ENCODE measurements around the gene GEMIN7. TPM values are rescaled to one million over a fixed set of nuclear protein-coding genes. Genes with fewer than 3 reads are reported as not detected.

Gene GEMIN7
- total and polyA plus RNA-seq, 2 of the 13 experiments (the other 11 are each of a cell fraction or from before 2014, with no cell fraction given): 24.1 to 30.6 TPM

DNA sequence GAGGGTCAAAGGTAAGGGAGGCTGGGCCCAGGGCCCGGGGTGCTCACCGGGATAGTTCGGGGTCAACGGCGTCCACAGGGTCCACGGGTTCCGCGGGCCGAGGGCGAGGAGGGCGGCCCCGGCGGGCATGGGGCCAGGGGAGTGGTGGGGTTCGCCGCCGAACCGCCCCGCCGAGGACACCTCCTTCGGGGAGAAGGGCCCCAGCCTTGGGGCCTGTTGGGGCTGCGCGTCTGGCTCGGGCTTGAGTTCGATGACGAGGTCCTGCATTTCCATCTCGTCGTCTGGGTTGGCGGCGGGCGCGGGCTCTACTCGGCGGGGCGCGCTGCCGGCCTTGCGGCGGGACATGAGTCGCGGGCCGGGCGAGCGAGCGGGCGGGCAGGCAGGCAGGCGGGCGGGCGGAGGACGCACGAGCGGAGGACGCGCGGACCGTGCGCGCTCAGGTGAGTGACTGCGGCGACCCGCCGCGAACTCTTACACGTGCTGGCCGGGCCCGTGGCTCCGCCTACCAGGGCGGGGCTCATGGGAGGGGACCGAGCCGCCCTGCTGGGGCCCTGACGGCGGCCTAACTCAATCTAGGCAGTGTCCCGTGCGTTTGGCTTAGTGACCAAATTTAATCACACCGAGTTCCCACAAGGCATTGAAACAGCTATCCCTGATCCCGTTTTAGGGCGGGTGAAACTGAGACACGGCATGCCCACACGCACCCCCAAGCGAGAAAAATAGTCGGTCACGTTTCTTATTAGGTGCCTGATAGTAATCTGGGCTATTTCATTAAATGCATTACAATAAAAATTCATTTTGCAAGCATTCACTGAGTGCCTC, 2.8 kb upstream of the GEMIN7 start, which contains the start of gene ZNF296 (continued):
- TF ChIP-seq FOXC1 (CRISPR knock-in tag; IDR thresholded peaks at IDR 0.05; ENCODE audit: borderline replicate concordance) (0 out of 2 replicates have a peak, but pooled peaks have one; percentile 23), SRSF9 (IDR thresholded peaks at IDR 0.05; ENCODE audit: borderline replicate concordance, insufficient read depth, low read depth, low read length, poor library complexity, severe bottlenecking) (no peak), XBP1 (CRISPR knock-in tag; IDR thresholded peaks at IDR 0.05) (no peak), REL (CRISPR knock-in tag; conservative IDR thresholded peaks at IDR 0.05) (no peak), ZNF674 (CRISPR knock-in tag; IDR thresholded peaks at IDR 0.05; ENCODE audit: low read depth) (0 out of 2 replicates have a peak, but pooled peaks have one; percentile 53), NFRKB (IDR thresholded peaks at IDR 0.05) (no peak), ZNF264 (CRISPR knock-in tag; IDR thresholded peaks at IDR 0.05) (no peak), GATAD1 (CRISPR knock-in tag; IDR thresholded peaks at IDR 0.05) (no peak), ZNF383 (CRISPR knock-in tag; IDR thresholded peaks at IDR 0.05; ENCODE audit: borderline replicate concordance) (no peak), MED8 (CRISPR knock-in tag; IDR thresholded peaks at IDR 0.05; ENCODE audit: insufficient replicate concordance) (no peak), ZNF136 (CRISPR knock-in tag; IDR thresholded peaks at IDR 0.05; ENCODE audit: low read depth) (no peak; the same call in 1 of the 2 replicates), SALL1 (CRISPR knock-in tag; IDR thresholded peaks at IDR 0.05) (peak; percentile 62), ZNF549 (CRISPR knock-in tag; IDR thresholded peaks at IDR 0.05) (no peak), BRD4 (CRISPR knock-in tag; IDR thresholded peaks at IDR 0.05) (no peak; the same call in 1 of the 2 replicates), CCAR2 (optimal IDR thresholded peaks at IDR 0.05; ENCODE audit: low read depth, low read length) (no peak), PAX8 (CRISPR knock-in tag; IDR thresholded peaks at IDR 0.05; ENCODE audit: borderline replicate concordance) (no peak), NFKBIZ (CRISPR knock-in tag; IDR thresholded peaks at IDR 0.05) (0 out of 2 replicates have a peak, but pooled peaks have one; percentile 35), NPAS2 (CRISPR knock-in tag; IDR thresholded peaks at IDR 0.05; ENCODE audit: borderline replicate concordance) (no peak), ZNF563 (CRISPR knock-in tag; IDR thresholded peaks at IDR 0.05) (peak; percentile 85)
- TF ChIP-seq, protein P1, sequence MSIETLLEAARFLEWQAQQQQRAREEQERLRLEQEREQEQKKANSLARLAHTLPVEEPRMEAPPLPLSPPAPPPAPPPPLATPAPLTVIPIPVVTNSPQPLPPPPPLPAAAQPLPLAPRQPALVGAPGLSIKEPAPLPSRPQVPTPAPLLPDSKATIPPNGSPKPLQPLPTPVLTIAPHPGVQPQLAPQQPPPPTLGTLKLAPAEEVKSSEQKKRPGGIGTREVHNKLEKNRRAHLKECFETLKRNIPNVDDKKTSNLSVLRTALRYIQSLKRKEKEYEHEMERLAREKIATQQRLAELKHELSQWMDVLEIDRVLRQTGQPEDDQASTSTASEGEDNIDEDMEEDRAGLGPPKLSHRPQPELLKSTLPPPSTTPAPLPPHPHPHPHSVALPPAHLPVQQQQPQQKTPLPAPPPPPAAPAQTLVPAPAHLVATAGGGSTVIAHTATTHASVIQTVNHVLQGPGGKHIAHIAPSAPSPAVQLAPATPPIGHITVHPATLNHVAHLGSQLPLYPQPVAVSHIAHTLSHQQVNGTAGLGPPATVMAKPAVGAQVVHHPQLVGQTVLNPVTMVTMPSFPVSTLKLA (IDR thresholded peaks at IDR 0.05): peak; percentile 62
- TF ChIP-seq, protein P2, sequence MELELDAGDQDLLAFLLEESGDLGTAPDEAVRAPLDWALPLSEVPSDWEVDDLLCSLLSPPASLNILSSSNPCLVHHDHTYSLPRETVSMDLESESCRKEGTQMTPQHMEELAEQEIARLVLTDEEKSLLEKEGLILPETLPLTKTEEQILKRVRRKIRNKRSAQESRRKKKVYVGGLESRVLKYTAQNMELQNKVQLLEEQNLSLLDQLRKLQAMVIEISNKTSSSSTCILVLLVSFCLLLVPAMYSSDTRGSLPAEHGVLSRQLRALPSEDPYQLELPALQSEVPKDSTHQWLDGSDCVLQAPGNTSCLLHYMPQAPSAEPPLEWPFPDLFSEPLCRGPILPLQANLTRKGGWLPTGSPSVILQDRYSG (CRISPR knock-in tag; IDR thresholded peaks at IDR 0.05): no peak
- TF ChIP-seq, protein P3, sequence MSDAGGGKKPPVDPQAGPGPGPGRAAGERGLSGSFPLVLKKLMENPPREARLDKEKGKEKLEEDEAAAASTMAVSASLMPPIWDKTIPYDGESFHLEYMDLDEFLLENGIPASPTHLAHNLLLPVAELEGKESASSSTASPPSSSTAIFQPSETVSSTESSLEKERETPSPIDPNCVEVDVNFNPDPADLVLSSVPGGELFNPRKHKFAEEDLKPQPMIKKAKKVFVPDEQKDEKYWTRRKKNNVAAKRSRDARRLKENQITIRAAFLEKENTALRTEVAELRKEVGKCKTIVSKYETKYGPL (CRISPR knock-in tag; IDR thresholded peaks at IDR 0.05): no peak
- TF ChIP-seq, protein P4, sequence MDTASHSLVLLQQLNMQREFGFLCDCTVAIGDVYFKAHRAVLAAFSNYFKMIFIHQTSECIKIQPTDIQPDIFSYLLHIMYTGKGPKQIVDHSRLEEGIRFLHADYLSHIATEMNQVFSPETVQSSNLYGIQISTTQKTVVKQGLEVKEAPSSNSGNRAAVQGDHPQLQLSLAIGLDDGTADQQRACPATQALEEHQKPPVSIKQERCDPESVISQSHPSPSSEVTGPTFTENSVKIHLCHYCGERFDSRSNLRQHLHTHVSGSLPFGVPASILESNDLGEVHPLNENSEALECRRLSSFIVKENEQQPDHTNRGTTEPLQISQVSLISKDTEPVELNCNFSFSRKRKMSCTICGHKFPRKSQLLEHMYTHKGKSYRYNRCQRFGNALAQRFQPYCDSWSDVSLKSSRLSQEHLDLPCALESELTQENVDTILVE (CRISPR knock-in tag; IDR thresholded peaks at IDR 0.05): 0 out of 2 replicates have a peak, but pooled peaks have one; percentile 69
- TF ChIP-seq, protein P5, sequence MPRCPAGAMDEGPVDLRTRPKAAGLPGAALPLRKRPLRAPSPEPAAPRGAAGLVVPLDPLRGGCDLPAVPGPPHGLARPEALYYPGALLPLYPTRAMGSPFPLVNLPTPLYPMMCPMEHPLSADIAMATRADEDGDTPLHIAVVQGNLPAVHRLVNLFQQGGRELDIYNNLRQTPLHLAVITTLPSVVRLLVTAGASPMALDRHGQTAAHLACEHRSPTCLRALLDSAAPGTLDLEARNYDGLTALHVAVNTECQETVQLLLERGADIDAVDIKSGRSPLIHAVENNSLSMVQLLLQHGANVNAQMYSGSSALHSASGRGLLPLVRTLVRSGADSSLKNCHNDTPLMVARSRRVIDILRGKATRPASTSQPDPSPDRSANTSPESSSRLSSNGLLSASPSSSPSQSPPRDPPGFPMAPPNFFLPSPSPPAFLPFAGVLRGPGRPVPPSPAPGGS (CRISPR knock-in tag; IDR thresholded peaks at IDR 0.05): 0 out of 2 replicates have a peak, but pooled peaks have one; percentile 49
